Stimulated activated naive CD8-positive, alpha-beta T cell treated with anti-CD3 and anti-CD28 coated beads, Interleukin-15, Interleukin-2, amounts not matched to agents 100 ng/mL and 50 ng/mL, for 24 hours (primary cell): ENCODE results near the gene ANKS1B.

Experiments
- H3K27ac Mint-ChIP-seq: one replicate; pipeline ENCODE4 v1.8.0; 2021; ENCODE audit warnings: mild to moderate bottlenecking, mixed read lengths
- H3K27me3 Mint-ChIP-seq: one replicate; pipeline ENCODE4 v1.8.0; 2021; ENCODE audit warnings: mixed read lengths
- H3K36me3 Mint-ChIP-seq: one replicate; pipeline ENCODE4 v1.8.0; 2021; ENCODE audit warnings: low read depth, mixed read lengths
- H3K4me1 Mint-ChIP-seq: one replicate; pipeline ENCODE4 v1.8.0; 2021; ENCODE audit warnings: low read depth, mixed read lengths
- H3K4me3 Mint-ChIP-seq: one replicate; pipeline ENCODE4 v1.8.0; 2021; ENCODE audit warnings: mild to moderate bottlenecking, mixed read lengths
- H3K9me3 Mint-ChIP-seq: one replicate; pipeline ENCODE4 v1.8.0; 2021; ENCODE audit warnings: mixed read lengths

The ANKS1B gene

GRCh38 chr12:99920353-99920960 is 64.3 kb downstream of the ANKS1B start:
- no peaks in the 10 kb centered on the region for H3K9me3 Mint-ChIP-seq
- H3K4me1 Mint-ChIP-seq = no peaks in the 10 kb centered on the region
- no peaks in the 10 kb centered on the region for H3K27me3 Mint-ChIP-seq
- H3K27ac Mint-ChIP-seq = no peak overlapping the region
- no peaks in the 10 kb centered on the region for H3K36me3 Mint-ChIP-seq
- H3K4me3 Mint-ChIP-seq = no peak overlapping the region

DNA sequence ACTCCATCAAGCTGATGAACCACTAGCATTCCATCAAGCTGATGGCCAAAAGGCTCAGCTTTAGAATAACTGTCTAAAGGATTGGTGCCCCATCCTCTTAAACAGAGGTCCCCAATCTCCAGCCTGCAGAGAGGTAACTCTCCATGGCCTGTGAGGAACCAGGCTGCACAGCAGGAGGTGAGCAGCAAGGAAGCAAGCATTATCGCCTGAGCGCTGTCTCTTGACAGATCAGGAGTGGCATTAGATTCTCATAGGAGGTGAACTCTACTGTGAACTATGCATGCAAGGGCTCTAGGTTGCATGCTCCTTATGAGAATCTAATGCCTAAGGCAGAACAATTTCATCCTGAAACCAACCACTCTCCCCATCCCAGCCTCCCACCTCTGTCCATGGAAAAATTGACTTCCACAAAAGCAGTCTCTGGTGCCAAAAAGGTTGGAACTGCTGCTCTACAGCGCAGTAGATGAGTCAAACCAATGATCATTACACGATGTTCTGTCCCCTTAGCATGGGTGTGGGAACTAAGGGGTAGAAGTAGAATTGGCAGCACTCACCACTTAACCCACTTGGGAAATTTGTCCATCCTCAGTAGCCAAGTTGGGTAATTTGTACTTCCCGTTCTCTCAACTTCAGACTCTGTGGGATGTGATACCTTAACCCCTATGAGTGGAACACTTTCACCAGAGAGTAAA is 66.9 kb downstream of the ANKS1B start:
- Mint-ChIP-seq H3K36me3 (no peaks in the 10 kb centered on the region), H3K4me3 (no peak overlapping the region), H3K9me3 (no peaks in the 10 kb centered on the region), H3K4me1 (no peaks in the 10 kb centered on the region), H3K27me3 (no peaks in the 10 kb centered on the region), H3K27ac (no peak overlapping the region)

- no peaks in the 10 kb centered on the region for H3K4me1 Mint-ChIP-seq
- no peaks in the 10 kb centered on the region for H3K9me3 Mint-ChIP-seq
- no peaks in the 10 kb centered on the region for H3K36me3 Mint-ChIP-seq
- no peak overlapping the region for H3K27ac Mint-ChIP-seq
- H3K27me3 Mint-ChIP-seq = no peaks in the 10 kb centered on the region
- no peak overlapping the region for H3K4me3 Mint-ChIP-seq
Observed at GRCh38 chr12:99916555-99916954, 68.2 kb downstream of the ANKS1B start.

GRCh38 chr12:99915251-99916082 is 69.3 kb downstream of the ANKS1B start:
- Mint-ChIP-seq H3K36me3 (no peaks in the 10 kb centered on the region), H3K27ac (no peak overlapping the region), H3K9me3 (no peaks in the 10 kb centered on the region), H3K4me1 (no peaks in the 10 kb centered on the region), H3K4me3 (no peak overlapping the region), H3K27me3 (no peaks in the 10 kb centered on the region)

DNA sequence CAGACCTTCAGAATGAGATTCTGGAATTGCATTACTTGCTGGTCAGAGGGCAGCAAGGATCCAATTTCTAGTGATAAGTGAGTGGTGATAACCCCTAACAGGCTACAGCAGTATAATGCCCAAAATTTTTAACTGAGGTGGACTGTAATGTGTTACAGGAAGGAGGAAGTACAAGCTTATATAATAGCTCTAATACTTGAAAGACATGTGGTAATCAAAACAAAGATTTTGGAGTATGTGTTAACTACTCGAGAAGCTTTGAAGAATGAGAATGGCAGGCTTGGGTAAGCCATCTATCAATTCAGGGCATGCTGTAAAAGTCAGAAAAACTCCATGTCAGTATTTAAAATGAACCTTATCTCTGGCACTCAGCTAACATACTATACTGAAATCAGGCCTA is 70.5 kb downstream of the ANKS1B start:
- peak overlapping the region; percentile 28 for H3K27ac Mint-ChIP-seq
- H3K36me3 Mint-ChIP-seq = no peaks in the 10 kb centered on the region
- no peaks in the 10 kb centered on the region for H3K4me1 Mint-ChIP-seq
- no peak overlapping the region for H3K4me3 Mint-ChIP-seq
- peaks cover 4% of the 10 kb centered on the region for H3K9me3 Mint-ChIP-seq
- H3K27me3 Mint-ChIP-seq = no peaks in the 10 kb centered on the region

GRCh38 chr12:99911967-99912366 is 72.8 kb downstream of the ANKS1B start:
- no peaks in the 10 kb centered on the region for H3K36me3 Mint-ChIP-seq

GRCh38 chr12:99911081-99911480 is 73.7 kb downstream of the ANKS1B start:
- Mint-ChIP-seq H3K9me3 (peaks cover 4% of the 10 kb centered on the region), H3K27me3 (no peaks in the 10 kb centered on the region), H3K27ac (no peak overlapping the region), H3K4me3 (no peak overlapping the region), H3K4me1 (no peaks in the 10 kb centered on the region), H3K36me3 (no peaks in the 10 kb centered on the region)

More at GRCh38 chr12:99911967-99912366, 72.8 kb downstream of the ANKS1B start:
- no peak overlapping the region for H3K4me3 Mint-ChIP-seq
- H3K27me3 Mint-ChIP-seq = no peaks in the 10 kb centered on the region
- peaks cover 4% of the 10 kb centered on the region for H3K9me3 Mint-ChIP-seq
- no peak overlapping the region for H3K27ac Mint-ChIP-seq
- H3K4me1 Mint-ChIP-seq = no peaks in the 10 kb centered on the region

- no peaks in the 10 kb centered on the region for H3K27me3 Mint-ChIP-seq
- H3K4me3 Mint-ChIP-seq = no peak overlapping the region
- no peaks in the 10 kb centered on the region for H3K36me3 Mint-ChIP-seq
- no peaks in the 10 kb centered on the region for H3K4me1 Mint-ChIP-seq
- no peak overlapping the region for H3K27ac Mint-ChIP-seq
- peaks cover 4% of the 10 kb centered on the region for H3K9me3 Mint-ChIP-seq
Observed at GRCh38 chr12:99910342-99910741, 74.4 kb downstream of the ANKS1B start.

GRCh38 chr12:99906786-99907579 is 77.8 kb downstream of the ANKS1B start:
- no peaks in the 10 kb centered on the region for H3K4me1 Mint-ChIP-seq
- H3K9me3 Mint-ChIP-seq = peaks cover 4% of the 10 kb centered on the region
- H3K4me3 Mint-ChIP-seq = no peak overlapping the region
- peaks cover 2% of the 10 kb centered on the region for H3K27me3 Mint-ChIP-seq
- H3K36me3 Mint-ChIP-seq = no peaks in the 10 kb centered on the region
- no peak overlapping the region for H3K27ac Mint-ChIP-seq

GRCh38 chr12:99901181-99901580 is 83.6 kb downstream of the ANKS1B start:
- H3K9me3 Mint-ChIP-seq = peaks cover 3% of the 10 kb centered on the region
- H3K27ac Mint-ChIP-seq = no peak overlapping the region
- no peaks in the 10 kb centered on the region for H3K4me1 Mint-ChIP-seq
- H3K27me3 Mint-ChIP-seq = peaks cover 3% of the 10 kb centered on the region
- no peaks in the 10 kb centered on the region for H3K36me3 Mint-ChIP-seq
- no peak overlapping the region for H3K4me3 Mint-ChIP-seq

GRCh38 chr12:99898645-99899044 is 86.1 kb downstream of the ANKS1B start:
- Mint-ChIP-seq H3K4me1 (no peaks in the 10 kb centered on the region), H3K36me3 (no peaks in the 10 kb centered on the region), H3K27me3 (peaks cover 6% of the 10 kb centered on the region), H3K4me3 (no peak overlapping the region), H3K9me3 (peaks cover 3% of the 10 kb centered on the region), H3K27ac (no peak overlapping the region)

DNA sequence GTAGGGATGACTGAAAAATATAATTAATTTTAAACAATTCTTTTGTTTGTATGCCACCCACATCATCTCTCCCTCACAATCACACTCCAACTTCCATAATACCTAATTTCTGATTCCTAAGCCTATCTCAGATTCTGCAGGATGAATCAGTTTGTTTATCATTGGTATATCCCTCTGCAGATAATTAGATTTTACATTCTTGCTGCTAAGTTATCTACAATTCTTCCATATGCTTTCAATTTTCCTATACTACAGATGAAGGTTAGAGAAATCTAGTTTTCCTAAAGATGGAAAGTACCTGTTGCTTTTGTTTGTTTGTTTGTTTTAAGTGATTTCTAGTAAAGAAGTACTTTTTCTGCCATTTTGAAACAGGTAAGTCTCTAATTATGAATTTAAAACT is 105.3 kb downstream of the ANKS1B start:
- Mint-ChIP-seq H3K4me1 (no peaks in the 10 kb centered on the region), H3K4me3 (no peak overlapping the region), H3K27ac (no peak overlapping the region), H3K36me3 (no peaks in the 10 kb centered on the region), H3K9me3 (no peaks in the 10 kb centered on the region), H3K27me3 (no peaks in the 10 kb centered on the region)

DNA sequence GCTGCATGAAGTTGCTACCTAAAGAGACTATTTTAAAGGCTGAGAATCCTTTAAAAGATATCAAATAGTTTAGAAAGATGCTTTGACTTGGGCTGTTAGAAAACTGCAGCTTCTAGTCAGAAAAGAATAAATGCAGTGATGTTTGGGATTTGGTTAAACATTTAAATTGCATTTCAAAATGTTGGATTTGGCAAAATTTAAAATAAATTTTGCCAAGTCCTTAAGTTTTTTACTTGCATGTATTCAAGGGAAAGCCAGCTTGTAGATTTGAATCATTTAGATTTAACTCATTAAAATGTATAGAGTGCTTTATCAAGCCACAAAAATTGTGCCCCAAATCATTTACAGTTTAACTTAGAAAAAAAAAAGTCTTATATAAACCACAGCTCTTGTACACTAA is 109.7 kb downstream of the ANKS1B start:
- no peaks in the 10 kb centered on the region for H3K36me3 Mint-ChIP-seq
- H3K4me3 Mint-ChIP-seq = no peak overlapping the region
- no peaks in the 10 kb centered on the region for H3K9me3 Mint-ChIP-seq
- no peaks in the 10 kb centered on the region for H3K27me3 Mint-ChIP-seq
- H3K4me1 Mint-ChIP-seq = no peaks in the 10 kb centered on the region
- no peak overlapping the region for H3K27ac Mint-ChIP-seq

DNA sequence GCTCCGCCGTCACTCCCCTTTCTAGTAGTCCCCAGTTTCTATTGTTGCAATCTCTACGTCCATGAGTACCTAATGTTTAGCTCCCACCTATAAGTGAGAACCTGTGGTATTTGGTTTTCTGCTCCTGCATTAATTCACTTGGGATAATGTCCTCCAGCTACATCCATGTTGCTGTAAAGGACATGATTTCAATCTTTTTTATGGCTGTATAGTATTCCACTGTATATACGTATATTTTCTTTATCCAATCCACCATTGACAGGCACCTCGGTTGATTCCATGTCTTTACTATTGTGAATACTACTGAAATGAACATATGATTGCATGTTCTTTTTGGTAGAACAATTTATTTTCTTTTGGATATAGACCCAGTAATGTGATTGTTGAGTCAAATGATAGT is 114.7 kb downstream of the ANKS1B start:
- Mint-ChIP-seq H3K4me3 (no peak overlapping the region), H3K9me3 (no peaks in the 10 kb centered on the region), H3K27me3 (no peaks in the 10 kb centered on the region), H3K27ac (no peak overlapping the region), H3K36me3 (no peaks in the 10 kb centered on the region), H3K4me1 (no peaks in the 10 kb centered on the region)

DNA sequence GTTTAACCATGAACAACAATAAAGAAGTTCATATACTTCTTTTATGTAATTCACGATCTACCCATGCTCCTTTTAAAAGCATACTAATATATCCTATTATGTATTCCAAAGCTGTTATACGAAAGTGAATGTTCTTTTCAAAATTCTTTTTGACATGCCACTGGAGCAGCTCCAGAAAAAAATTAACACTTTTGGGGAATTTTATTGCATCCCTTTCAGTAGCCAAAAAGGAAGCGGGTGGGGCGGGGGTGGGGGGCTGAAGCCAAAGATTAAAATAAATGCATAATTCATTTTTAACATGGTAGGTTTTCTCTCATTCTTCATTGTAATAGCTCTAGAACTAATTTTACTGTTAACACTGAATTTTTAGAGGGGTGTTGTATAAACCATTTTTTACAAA is 123.0 kb downstream of the ANKS1B start:
- H3K27me3 Mint-ChIP-seq = no peaks in the 10 kb centered on the region

More for the DNA sequence above, 123.0 kb downstream of the ANKS1B start:
- H3K4me3 Mint-ChIP-seq = no peak overlapping the region
- H3K4me1 Mint-ChIP-seq = no peaks in the 10 kb centered on the region
- H3K9me3 Mint-ChIP-seq = no peaks in the 10 kb centered on the region
- no peaks in the 10 kb centered on the region for H3K36me3 Mint-ChIP-seq
- H3K27ac Mint-ChIP-seq = no peak overlapping the region
